ENCODE data around the gene LRFN3.

Gene LRFN3

DNA sequence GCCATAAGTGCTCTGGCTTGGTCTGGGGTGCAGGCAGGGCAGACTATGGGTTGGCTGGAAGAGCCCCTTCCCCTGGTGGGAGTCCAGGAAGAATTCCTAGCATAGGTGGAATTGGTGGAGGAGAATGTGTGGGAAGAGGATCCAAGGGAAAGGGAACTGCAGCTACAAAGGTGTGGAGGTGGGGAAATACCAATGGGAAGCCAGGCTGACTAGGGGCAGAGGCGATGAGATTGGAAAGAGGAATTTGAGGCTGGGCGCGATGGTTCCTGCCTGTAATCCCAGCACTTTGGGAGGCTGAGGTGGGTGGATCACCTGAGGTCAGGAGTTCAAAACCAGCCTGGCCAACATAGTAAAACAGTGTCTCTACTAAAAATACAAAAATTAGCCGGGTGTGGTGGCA is 54.0 kb downstream of the LRFN3 start:
- Histone ChIP-seq H3K27me3 (replicated peaks; ENCODE audit: insufficient read depth, low read length) (peaks cover 25% of the 10 kb centered on the region), H3K79me2 (ENCODE audit: low read length) (peaks cover 2% of the 10 kb centered on the region), H3K9me2 (replicated peaks; ENCODE audit: insufficient read depth, low read length) (no peaks in the 10 kb centered on the region), H3K36me3 (replicated peaks; ENCODE audit: insufficient read depth, low read length) (no peaks in the 10 kb centered on the region), H4K20me1 (ENCODE audit: insufficient read depth, low read length) (no peaks in the 10 kb centered on the region), H3K9me3 (replicated peaks; ENCODE audit: insufficient read depth, low read length) (no peaks in the 10 kb centered on the region), H3K9ac (ENCODE audit: low read length) (no peak overlapping the region), H3K27ac (ENCODE audit: low read length) (no peak overlapping the region), H3F3A (ENCODE audit: insufficient read depth, low read length) (no peaks in the 10 kb centered on the region), H3K4me1 (ENCODE audit: low read length) (no peaks in the 10 kb centered on the region), H3K4me2 (ENCODE audit: low read depth, low read length) (no peak overlapping the region), H3K4me3 (ENCODE audit: low read length) (no peak overlapping the region), H2AFZ (ENCODE audit: low read length) (no peak overlapping the region)
- TF ChIP-seq CTCF (IDR thresholded peaks at IDR 0.05; ENCODE audit: low read length) (no peak), EZH2phosphoT487 (IDR thresholded peaks at IDR 0.05; ENCODE audit: low read length) (no peak), EZH2 (optimal IDR thresholded peaks at IDR 0.05; ENCODE audit: low read depth, low read length) (no peak)
- no peak for DNase-seq

GRCh38 chr19:35990771-35991730 is 54.9 kb downstream of the LRFN3 start:
- Histone ChIP-seq H3K36me3 (replicated peaks; ENCODE audit: insufficient read depth, low read length) (no peaks in the 10 kb centered on the region), H3K79me2 (ENCODE audit: low read length) (peaks cover 11% of the 10 kb centered on the region), H3K4me2 (ENCODE audit: low read depth, low read length) (no peak overlapping the region), H3K9ac (ENCODE audit: low read length) (no peak overlapping the region), H3K9me2 (replicated peaks; ENCODE audit: insufficient read depth, low read length) (no peaks in the 10 kb centered on the region), H3K27me3 (replicated peaks; ENCODE audit: insufficient read depth, low read length) (peaks cover 16% of the 10 kb centered on the region), H3K4me3 (ENCODE audit: low read length) (no peak overlapping the region), H3K27ac (ENCODE audit: low read length) (no peak overlapping the region), H2AFZ (ENCODE audit: low read length) (no peak overlapping the region), H3F3A (ENCODE audit: insufficient read depth, low read length) (no peaks in the 10 kb centered on the region), H4K20me1 (ENCODE audit: insufficient read depth, low read length) (no peaks in the 10 kb centered on the region), H3K9me3 (replicated peaks; ENCODE audit: insufficient read depth, low read length) (no peaks in the 10 kb centered on the region), H3K4me1 (ENCODE audit: low read length) (peaks cover 2% of the 10 kb centered on the region)
- no peak for TF ChIP-seq EZH2 (optimal IDR thresholded peaks at IDR 0.05; ENCODE audit: low read depth, low read length)
- no peak for TF ChIP-seq EZH2phosphoT487 (IDR thresholded peaks at IDR 0.05; ENCODE audit: low read length)
- no peak for TF ChIP-seq CTCF (IDR thresholded peaks at IDR 0.05; ENCODE audit: low read length)
- no peak for DNase-seq

GRCh38 chr19:35991731-35992450 is 55.7 kb downstream of the LRFN3 start:
- H4K20me1 ChIP-seq (ENCODE audit: insufficient read depth, low read length) = no peaks in the 10 kb centered on the region
- TF ChIP-seq CTCF (IDR thresholded peaks at IDR 0.05; ENCODE audit: low read length) (no peak), EZH2phosphoT487 (IDR thresholded peaks at IDR 0.05; ENCODE audit: low read length) (no peak), EZH2 (optimal IDR thresholded peaks at IDR 0.05; ENCODE audit: low read depth, low read length) (no peak)
- H3K27me3 ChIP-seq (replicated peaks; ENCODE audit: insufficient read depth, low read length) = peaks cover 8% of the 10 kb centered on the region
- no peaks in the 10 kb centered on the region for H3K9me2 ChIP-seq (replicated peaks; ENCODE audit: insufficient read depth, low read length)
- no peak for DNase-seq
- no peak overlapping the region for H3K4me2 ChIP-seq (ENCODE audit: low read depth, low read length)
- H3F3A ChIP-seq (ENCODE audit: insufficient read depth, low read length) = no peaks in the 10 kb centered on the region
- no peak overlapping the region for H2AFZ ChIP-seq (ENCODE audit: low read length)
- H3K9me3 ChIP-seq (replicated peaks; ENCODE audit: insufficient read depth, low read length) = no peaks in the 10 kb centered on the region
- no peak overlapping the region for H3K9ac ChIP-seq (ENCODE audit: low read length)
- peaks cover 9% of the 10 kb centered on the region for H3K4me1 ChIP-seq (ENCODE audit: low read length)
- H3K27ac ChIP-seq (ENCODE audit: low read length) = no peak overlapping the region
- H3K79me2 ChIP-seq (ENCODE audit: low read length) = peaks cover 19% of the 10 kb centered on the region
- H3K36me3 ChIP-seq (replicated peaks; ENCODE audit: insufficient read depth, low read length) = no peaks in the 10 kb centered on the region
- H3K4me3 ChIP-seq (ENCODE audit: low read length) = no peak overlapping the region
